Neuronal stem cell (in vitro differentiated cells): ENCODE measurements around the gene QRICH2.

Source experiments
- DNase-seq: peaks from one replicate; pipeline ENCODE4 v3.0.0-alpha.2; 2013; ENCODE audit warnings: low spot score
- H2AFZ ChIP-seq: one replicate; pipeline ENCODE4 v1.6.1; 2013; ENCODE audit warnings: mild to moderate bottlenecking, low read length, inconsistent platforms
- H2AK5ac ChIP-seq: 2 replicates; pipeline ENCODE4 v1.6.1; 2013; ENCODE audit warnings: low read depth, mild to moderate bottlenecking, inconsistent platforms, low read length, moderate library complexity, mixed read lengths
- H2BK120ac ChIP-seq: 2 replicates; pipeline ENCODE4 v1.6.1; 2013; ENCODE audit warnings: low read depth, mild to moderate bottlenecking, inconsistent platforms, low read length, moderate library complexity, mixed read lengths
- H2BK12ac ChIP-seq: one replicate; pipeline ENCODE4 v1.6.1; 2013; ENCODE audit warnings: low read length, inconsistent platforms
- H2BK15ac ChIP-seq: 2 replicates; pipeline ENCODE4 v1.6.1; 2013; ENCODE audit warnings: mild to moderate bottlenecking, low read length, inconsistent platforms, mixed read lengths
- H2BK5ac ChIP-seq: one replicate; pipeline ENCODE4 v1.6.1; 2013; ENCODE audit warnings: inconsistent platforms, mild to moderate bottlenecking, low read length, moderate library complexity
- H3K14ac ChIP-seq: one replicate; pipeline ENCODE4 v1.6.1; 2013; ENCODE audit warnings: low read length, inconsistent platforms
- H3K18ac ChIP-seq: 2 replicates; pipeline ENCODE4 v1.6.1; 2013; ENCODE audit warnings: low read length, inconsistent platforms
- H3K23ac ChIP-seq: 2 replicates; pipeline ENCODE4 v1.6.1; 2013; ENCODE audit warnings: low read depth, mild to moderate bottlenecking, mixed read lengths, low read length, inconsistent platforms; ENCODE audit not compliant: poor library complexity
- H3K27ac ChIP-seq: replicated peaks from 3 replicates; pipeline ENCODE4 v1.5.1; 2013; ENCODE audit warnings: low read length, inconsistent platforms
- H3K27me3 ChIP-seq, 3 experiments: 2 replicates each; pipeline ENCODE4 v1.6.1; 2013; ENCODE audit warnings: low read length in 3 of 3, mild to moderate bottlenecking in 2 of 3, inconsistent platforms in 1 of 3, low read depth in 1 of 3, mixed read lengths in 1 of 3, moderate library complexity in 1 of 3; ENCODE audit not compliant: control insufficient read depth in 3 of 3, insufficient read depth in 3 of 3
- H3K36me3 ChIP-seq, 2 donors: replicated peaks in 1 of 2; 2 replicates each; pipeline ENCODE4 v1.6.1; 2013; ENCODE audit warnings: low read length in 2 of 2; ENCODE audit not compliant: control insufficient read depth in 2 of 2, insufficient read depth in 2 of 2
- H3K4ac ChIP-seq: 2 replicates; pipeline ENCODE4 v1.6.1; 2013; ENCODE audit warnings: inconsistent platforms, mild to moderate bottlenecking, low read length, moderate library complexity
- H3K4me1 ChIP-seq, 2 donors: 1 replicate in 1 of 2; 2 replicates in 1 of 2; pipeline ENCODE4 v1.6.1; 2013; ENCODE audit warnings: low read length in 2 of 2, low read depth in 1 of 2; ENCODE audit not compliant: control insufficient read depth in 2 of 2, insufficient read depth in 1 of 2
- H3K4me2 ChIP-seq: one replicate; pipeline ENCODE4 v1.6.1; 2013; ENCODE audit warnings: mild to moderate bottlenecking, low read length, inconsistent platforms; ENCODE audit not compliant: insufficient read depth, poor library complexity, severe bottlenecking
- H3K4me3 ChIP-seq, 2 donors: 2 replicates each; pipeline ENCODE4 v1.5.1; 2013; ENCODE audit warnings: low read length in 2 of 2, mild to moderate bottlenecking in 2 of 2, inconsistent platforms in 1 of 2, moderate library complexity in 1 of 2
- H3K79me1 ChIP-seq: one replicate; pipeline ENCODE4 v1.6.1; 2013; ENCODE audit warnings: low read depth, mild to moderate bottlenecking, inconsistent platforms, low read length, moderate library complexity
- H3K9ac ChIP-seq: one replicate; pipeline ENCODE4 v1.6.1; 2013; ENCODE audit warnings: mild to moderate bottlenecking, low read depth, low read length, inconsistent platforms; ENCODE audit not compliant: poor library complexity
- H3K9me3 ChIP-seq, 2 donors: replicated peaks in 1 of 2; 2 replicates each; pipeline versions ENCODE3 to v1.6.1; 2013; ENCODE audit warnings: low read length in 2 of 2, mild to moderate bottlenecking in 2 of 2, inconsistent platforms in 1 of 2, low read depth in 1 of 2, mixed read lengths in 1 of 2, moderate library complexity in 1 of 2; ENCODE audit not compliant: control insufficient read depth in 2 of 2, insufficient read depth in 1 of 2
- H4K8ac ChIP-seq: one replicate; pipeline ENCODE4 v1.6.1; 2013; ENCODE audit warnings: low read depth, mild to moderate bottlenecking, inconsistent platforms, low read length, moderate library complexity
- H4K91ac ChIP-seq: one replicate; pipeline ENCODE4 v1.6.1; 2013; ENCODE audit warnings: low read length, low read depth, mild to moderate bottlenecking, inconsistent platforms; ENCODE audit not compliant: poor library complexity
- WGBS, 2 donors: extraction: QIAGEN DNeasy Blood & Tissue Kit; methylation state at CpG; one replicate each; pipeline ENCODE4 v1.1.7; 2013; ENCODE audit warnings: missing lambda C conversion rate in 2 of 2, mixed read lengths in 1 of 2; ENCODE audit not compliant: insufficient read length in 2 of 2, insufficient replicate concordance in 1 of 2; ENCODE audit errors: extremely low coverage in 2 of 2; 5-methylcytosine and 5-hydroxymethylcytosine counted together

QRICH2 gene

GRCh38 chr17:76274112-76274956 lies 33.7 kb downstream of the QRICH2 start:
- H3K79me1 ChIP-seq = peaks cover 17% of the 10 kb centered on the region
- peaks cover 0 to 5% of the 10 kb centered on the region in 2 donors for H3K9me3 ChIP-seq
- no peak overlapping the region for H2BK120ac ChIP-seq
- no peaks in the 10 kb centered on the region for H3K27me3 ChIP-seq
- no peak overlapping the region for H3K27ac ChIP-seq
- H2BK5ac ChIP-seq = peak overlapping the region; percentile 39
- H3K18ac ChIP-seq = no peak overlapping the region
- no peak overlapping the region for H3K4me3 ChIP-seq
- peaks cover 11 to 20% of the 10 kb centered on the region in 2 donors for H3K4me1 ChIP-seq
- no peak overlapping the region for H3K14ac ChIP-seq
- no peak for DNase-seq
- no peak overlapping the region for H3K4ac ChIP-seq
- no peak overlapping the region for H3K4me2 ChIP-seq
- WGBS, 2 donors = no CpG with 5 or more reads among the region's 21 CpGs
- H3K23ac ChIP-seq = no peak overlapping the region
- H4K8ac ChIP-seq = no peak overlapping the region
- H2AFZ ChIP-seq = no peak overlapping the region
- H3K9ac ChIP-seq = no peak overlapping the region
- no peak overlapping the region for H4K91ac ChIP-seq
- H2BK15ac ChIP-seq = no peak overlapping the region
- peaks cover 8 to 31% of the 10 kb centered on the region in 2 donors for H3K36me3 ChIP-seq
- H2BK12ac ChIP-seq = no peak overlapping the region
- H2AK5ac ChIP-seq = no peak overlapping the region

- Histone ChIP-seq H2AFZ (no peak overlapping the region), H3K14ac (no peak overlapping the region), H3K36me3 (peaks cover 12 to 38% of the 10 kb centered on the region in 2 donors), H2BK12ac (peak overlapping the region; percentile 49), H3K27me3 (no peaks in the 10 kb centered on the region), H2BK5ac (peak overlapping the region; percentile 39), H3K27ac (no peak overlapping the region), H4K91ac (no peak overlapping the region), H3K4ac (no peak overlapping the region), H3K4me1 (peaks cover 12 to 18% of the 10 kb centered on the region in 2 donors), H3K9me3 (peaks cover 0 to 5% of the 10 kb centered on the region in 2 donors), H2AK5ac (peak overlapping the region; percentile 70), H3K9ac (no peak overlapping the region), H3K18ac (no peak overlapping the region), H3K79me1 (peaks cover 19% of the 10 kb centered on the region), H2BK120ac (no peak overlapping the region), H3K4me3 (no peak overlapping the region), H3K4me2 (no peak overlapping the region), H3K23ac (peak overlapping the region; percentile 44), H2BK15ac (no peak overlapping the region), H4K8ac (no peak overlapping the region)
- no CpG with 5 or more reads among the region's 26 CpGs for WGBS, 2 donors
- DNase-seq = no peak
Measured at GRCh38 chr17:76273445-76274111, 34.5 kb downstream of the QRICH2 start.

- DNase-seq = no peak
- no peak overlapping the region for H4K91ac ChIP-seq
- no peak overlapping the region for H3K14ac ChIP-seq
- H3K79me1 ChIP-seq = peaks cover 19% of the 10 kb centered on the region
- H2BK12ac ChIP-seq = no peak overlapping the region
- H3K9ac ChIP-seq = no peak overlapping the region
- no peak overlapping the region for H3K4me2 ChIP-seq
- H3K4ac ChIP-seq = no peak overlapping the region
- no peak overlapping the region for H2BK120ac ChIP-seq
- H4K8ac ChIP-seq = peak overlapping the region; percentile 17
- H3K18ac ChIP-seq = peak overlapping the region; percentile 65
- WGBS, 2 donors = no CpG with 5 or more reads among the region's 19 CpGs
- H3K4me3 ChIP-seq = no peak overlapping the region
- H3K9me3 ChIP-seq = peaks cover 0 to 5% of the 10 kb centered on the region in 2 donors
- H2BK15ac ChIP-seq = no peak overlapping the region
- H3K27ac ChIP-seq = no peak overlapping the region
- H2AFZ ChIP-seq = no peak overlapping the region
- H2BK5ac ChIP-seq = peak overlapping the region; percentile 39
- H3K27me3 ChIP-seq = no peaks in the 10 kb centered on the region
- peaks cover 12 to 45% of the 10 kb centered on the region in 2 donors for H3K36me3 ChIP-seq
- H3K4me1 ChIP-seq = peaks cover 18 to 21% of the 10 kb centered on the region in 2 donors
- peak overlapping the region; percentile 81 for H2AK5ac ChIP-seq
- peak overlapping the region; percentile 75 for H3K23ac ChIP-seq
Measured at GRCh38 chr17:76272541-76273444, 35.3 kb downstream of the QRICH2 start.
